Omental fat pad (tissue), 4 donors: ENCODE measurements around the gene ZDHHC9. TPM values are rescaled to one million over a fixed set of nuclear protein-coding genes. Genes with fewer than 3 reads are reported as not detected.

Experiments
- ATAC-seq: fragments of 150-250 bp; one replicate; pipeline ENCODE4 v1.9.1; 2016; ENCODE audit warnings: mild to moderate bottlenecking, moderate library complexity; ENCODE audit not compliant: low FRiP score
- DNase-seq: peaks from one replicate; pipeline ENCODE4 v3.0.0-alpha.2; 2019; ENCODE audit warnings: low spot score
- CTCF ChIP-seq, 3 donors: fragments of 450-650 bp; IDR thresholded peaks; one replicate each; pipeline ENCODE4 v1.5.1; 2016 to 2017; ENCODE audit warnings: antibody characterized with exemption in 3 of 3, mild to moderate bottlenecking in 3 of 3, moderate library complexity in 2 of 3
- small RNA-seq: library from RNA; depleted of rRNA; stranded (forward); fragments of <200 nt; gene quantifications from one replicate; pipeline ENCODE3, GENCODE V24; 2016
- total RNA-seq, 4 donors: library from RNA; depleted of rRNA; stranded (reverse); fragments of >200 nt; gene quantifications; one replicate each; pipeline ENCODE4 v1.1.0, GENCODE V29; 2016

The ZDHHC9 gene
- total RNA-seq, 4 donors from 2014 or later, result 29.9 to 58.7 (median 45.2) TPM

DNA sequence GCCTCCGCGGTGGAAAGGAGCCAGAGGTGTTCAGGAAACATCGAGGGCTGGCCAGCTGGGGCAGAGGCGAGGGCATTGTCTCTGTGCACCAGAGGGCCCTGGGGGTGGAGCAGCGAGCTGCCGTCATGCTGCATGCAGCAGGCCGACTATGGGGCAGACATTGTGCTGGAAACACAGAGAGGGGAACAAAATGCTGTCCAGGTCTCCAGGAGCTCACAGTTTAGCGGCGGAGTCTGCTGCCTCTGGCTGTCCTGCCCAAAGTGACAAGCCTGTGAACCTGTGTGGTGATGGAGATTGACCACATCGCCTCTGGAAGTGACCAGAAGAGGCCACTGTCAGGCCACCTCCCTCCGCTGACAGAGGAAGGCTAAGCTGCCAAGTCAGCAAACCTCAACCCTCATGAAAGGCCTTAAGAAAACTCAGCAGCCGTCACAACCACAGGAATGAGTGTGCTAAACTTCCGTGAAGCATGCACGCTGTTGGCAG is 84.1 kb downstream of the ZDHHC9 start:
- DNase-seq (no peak), ATAC-seq (peak; percentile 38)
- TF ChIP-seq CTCF (IDR thresholded peaks at IDR 0.05), result no peak

DNA sequence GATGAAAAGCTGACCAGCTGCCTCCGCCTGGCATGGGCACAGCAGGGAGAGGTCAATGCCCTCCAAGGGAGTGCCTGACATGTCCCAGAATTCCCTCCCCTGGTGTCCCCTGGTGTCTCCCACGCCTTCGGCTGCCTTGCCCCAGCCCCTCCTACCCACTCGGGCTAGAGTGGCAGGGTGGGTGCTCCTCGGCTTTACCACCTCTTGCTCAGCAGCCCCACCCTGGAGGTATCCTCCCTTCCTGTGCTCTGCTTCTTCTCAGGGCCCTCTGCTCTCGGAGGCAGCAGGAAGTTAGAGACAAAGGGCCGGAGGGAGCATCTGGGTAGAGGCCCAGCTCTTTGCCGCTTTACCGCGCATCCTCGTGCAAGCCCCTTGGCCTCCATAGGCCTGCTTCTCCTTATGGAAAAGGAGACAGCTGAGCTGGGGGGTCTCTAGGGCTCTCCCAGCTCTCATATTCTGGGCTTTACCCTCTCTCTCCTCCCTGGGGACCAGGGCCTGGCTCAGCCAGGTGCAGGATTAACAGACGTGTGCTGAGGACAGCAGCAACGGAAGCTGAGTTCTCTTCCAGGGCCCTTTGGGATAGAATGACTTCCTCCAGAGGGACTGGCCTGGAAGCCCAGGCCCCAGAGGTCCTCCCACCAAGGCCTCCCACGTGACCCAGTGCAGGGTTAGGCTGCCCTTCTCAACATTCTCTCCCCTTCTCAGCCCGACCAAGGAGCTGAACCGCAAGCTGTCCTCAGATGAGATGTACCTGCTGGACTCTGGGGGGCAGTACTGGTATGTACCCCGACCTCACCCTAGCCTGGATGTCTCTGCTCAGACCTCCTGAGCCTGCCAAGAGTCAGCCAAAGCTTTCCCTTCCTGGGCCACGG is 87.7 kb downstream of the ZDHHC9 start:
- no peak for DNase-seq
- no peak for ATAC-seq
- TF ChIP-seq CTCF (IDR thresholded peaks at IDR 0.05), result no peak

GRCh38 chrX:129754056-129755024 is 89.3 kb downstream of the ZDHHC9 start:
- TF ChIP-seq CTCF (IDR thresholded peaks at IDR 0.05), result no peak
- DNase-seq (no peak), ATAC-seq (no peak)

Small RNA genes within 50 kb of the gene (small RNA-seq; reads per million reads assigned to genes)
- gene RF00017, result not detected

Other genes starting within 250 kb of the ZDHHC9 start
- 1 to 10 TPM in 1 of 4 donors, under 1 TPM in 3; 0.32 to 3.1 (median 0.76) TPM for gene APLN, start 188.9 kb downstream of the ZDHHC9 start, total RNA-seq
- 1 to 10 TPM; 2.4 to 7.8 (median 5.3) TPM for gene XPNPEP2, start 104.9 kb downstream of the ZDHHC9 start, total RNA-seq
- gene SASH3, start 63.9 kb downstream of the ZDHHC9 start, total RNA-seq, result 10 to 100 TPM in 3 of 4 donors, 1 to 10 TPM in 1; 9.4 to 26.7 (median 20.6) TPM
- gene UTP14A, start 62.3 kb upstream of the ZDHHC9 start, total RNA-seq, result 10 to 100 TPM; 12.5 to 31.6 (median 16.2) TPM
- gene BCORL1, start 138.7 kb upstream of the ZDHHC9 start, total RNA-seq, result 1 to 10 TPM; 4.9 to 8.0 (median 5.2) TPM